HepG2 (cell line): ENCODE results near the gene GGA1. TPM values are rescaled to one million over a fixed set of nuclear protein-coding genes. Genes with fewer than 3 reads are reported as not detected.

Experiments
- AGO2 ChIP-seq: fragments of 200-400 bp; formaldehyde crosslinking; optimal IDR thresholded peaks from 2 replicates; pipeline ENCODE3; 2017; ENCODE audit warnings: mild to moderate bottlenecking, low read depth, low read length, moderate library complexity
- BATF2 ChIP-seq: sonication (generic); formaldehyde crosslinking; IDR thresholded peaks from 2 replicates; pipeline ENCODE4 v1.8.0; 2022; ENCODE audit warnings: mild to moderate bottlenecking, missing genetic modification reagents, moderate library complexity
- CSRNP2 ChIP-seq: sonication (generic); formaldehyde crosslinking; conservative IDR thresholded peaks from 2 replicates; pipeline ENCODE4 v1.8.0; 2022; ENCODE audit warnings: low read depth, missing genetic modification reagents
- DMAP1 ChIP-seq: IDR thresholded peaks from 2 replicates; pipeline ENCODE4 v1.6.1; 2016
- GZF1 ChIP-seq: sonication (generic); formaldehyde crosslinking; IDR thresholded peaks from 2 replicates; pipeline ENCODE4 v1.5.1; 2020; ENCODE audit warnings: mild to moderate bottlenecking, missing genetic modification reagents
- HMGA1 ChIP-seq: sonication (generic); formaldehyde crosslinking; conservative IDR thresholded peaks from 2 replicates; pipeline ENCODE4 v1.4.0; 2020; ENCODE audit warnings: missing genetic modification reagents
- HNRNPUL1 ChIP-seq: fragments of 200-400 bp; formaldehyde crosslinking; IDR thresholded peaks from 2 replicates; pipeline ENCODE4 v1.6.1; 2017; ENCODE audit warnings: low read depth, mild to moderate bottlenecking, low read length, moderate library complexity
- KDM4B ChIP-seq: sonication (generic); formaldehyde crosslinking; IDR thresholded peaks from 2 replicates; pipeline ENCODE4 v1.4.0; 2020; ENCODE audit warnings: missing genetic modification reagents
- MYNN ChIP-seq: sonication (generic); formaldehyde crosslinking; IDR thresholded peaks from 2 replicates; pipeline ENCODE4 v1.4.0; 2020; ENCODE audit warnings: mild to moderate bottlenecking, low read depth, missing genetic modification reagents
- NCOA2 ChIP-seq: sonication (generic); formaldehyde crosslinking; IDR thresholded peaks from 2 replicates; pipeline ENCODE4 v1.8.0; 2022; ENCODE audit warnings: inconsistent platforms
- NPAS2 ChIP-seq: sonication (generic); formaldehyde crosslinking; IDR thresholded peaks from 2 replicates; pipeline ENCODE4 v1.8.0; 2022; ENCODE audit warnings: mild to moderate bottlenecking, missing genetic modification reagents, borderline replicate concordance
- RFXANK ChIP-seq: IDR thresholded peaks from 2 replicates; pipeline ENCODE4 v1.6.1; 2016
- SATB2 ChIP-seq: sonication (generic); formaldehyde crosslinking; IDR thresholded peaks from 2 replicates; pipeline ENCODE4 v1.5.0; 2020; ENCODE audit warnings: missing genetic modification reagents
- TCF12 ChIP-seq, 2 experiments: fragments of 450-650 bp in 1 of 2; sonication (generic) in 1 of 2; formaldehyde crosslinking in 1 of 2; IDR thresholded peaks; 2 replicates each; pipeline versions ENCODE4 v1.6.1 to v1.8.0; 2017 to 2022; ENCODE audit warnings: antibody characterized with exemption in 1 of 2, mild to moderate bottlenecking in 1 of 2, missing genetic modification reagents in 1 of 2, moderate library complexity in 1 of 2
- TCF7 ChIP-seq: sonication (generic); IDR thresholded peaks from 2 replicates; pipeline ENCODE4 v1.6.1; 2016; ENCODE audit warnings: antibody characterized with exemption, low read depth
- ZBTB39 ChIP-seq: sonication (generic); formaldehyde crosslinking; IDR thresholded peaks from 2 replicates; pipeline ENCODE4 v1.5.0; 2020; ENCODE audit warnings: missing genetic modification reagents
- ZMAT5 ChIP-seq: sonication (generic); formaldehyde crosslinking; IDR thresholded peaks from 2 replicates; pipeline ENCODE4 v1.5.0; 2020; ENCODE audit warnings: mild to moderate bottlenecking, low read depth, missing genetic modification reagents, borderline replicate concordance
- ZNF3 ChIP-seq: IDR thresholded peaks from 2 replicates; pipeline ENCODE4 v1.7.0; 2017; ENCODE audit warnings: inconsistent platforms
- ZNF468 ChIP-seq: sonication (generic); formaldehyde crosslinking; IDR thresholded peaks from 2 replicates; pipeline ENCODE4 v1.8.0; 2022; ENCODE audit warnings: mild to moderate bottlenecking, moderate library complexity, missing genetic modification reagents
- ZNF567 ChIP-seq: sonication (generic); formaldehyde crosslinking; IDR thresholded peaks from 2 replicates; pipeline ENCODE4 v1.8.1; 2023; ENCODE audit warnings: mild to moderate bottlenecking, missing genetic modification reagents, borderline replicate concordance
- ZNF710 ChIP-seq: sonication (generic); formaldehyde crosslinking; IDR thresholded peaks from 2 replicates; pipeline ENCODE4 v1.5.0; 2020; ENCODE audit warnings: mild to moderate bottlenecking, missing genetic modification reagents, borderline replicate concordance
- ZNF883 ChIP-seq: sonication (generic); formaldehyde crosslinking; IDR thresholded peaks from 2 replicates; pipeline ENCODE4 v1.5.1; 2020; ENCODE audit warnings: mild to moderate bottlenecking, missing genetic modification reagents; ENCODE audit errors: not compliant biosample characterization
- polyA plus RNA-seq, 8 experiments: library from polyadenylated mRNA; depleted of rRNA in 3 of 8; stranded (reverse) in 7 of 8; unstranded in 1 of 8; fragments of >200 nt; fragmentation: Illumina TruSeq in 4 of 8; extraction: Trizol in 4 of 8; gene quantifications; 2 replicates each; pipeline versions ENCODE4 v1.2.1 to v1.2.3, GENCODE V29; 2011 to 2016; ENCODE audit warnings: low read depth in 4 of 8, missing spikeins in 1 of 8, mixed read lengths in 1 of 8; ENCODE audit not compliant: insufficient read depth in 1 of 8
- total RNA-seq, 5 experiments: library from RNA; depleted of rRNA; stranded (reverse); fragments of >200 nt; fragmentation: Illumina TruSeq; extraction: Trizol; gene quantifications; 2 replicates each; pipeline ENCODE4 v1.2.3, GENCODE V29; 2016; ENCODE audit warnings: low read depth in 1 of 5

Gene GGA1
- total and polyA plus RNA-seq, 2 of the 13 experiments (the other 11 are each of a cell fraction or from before 2014, with no cell fraction given) = 29.1 to 87.2 TPM

- TF ChIP-seq NPAS2 (CRISPR knock-in tag) (no peak), ZNF883 (CRISPR knock-in tag) (no peak), ZMAT5 (CRISPR knock-in tag) (no peak), SATB2 (CRISPR knock-in tag) (no peak), GZF1 (CRISPR knock-in tag) (no peak), ZBTB39 (CRISPR knock-in tag) (no peak), ZNF3 (CRISPR knock-in tag) (no peak; the same call in 1 of the 2 replicates), KDM4B (CRISPR knock-in tag) (peak; percentile 63), CSRNP2 (CRISPR knock-in tag) (no peak), HMGA1 (CRISPR knock-in tag) (no peak), NCOA2 (CRISPR knock-in tag) (peak; percentile 24; the same call in 1 of the 2 replicates), TCF7 (no peak), BATF2 (CRISPR knock-in tag) (no peak), ZNF710 (CRISPR knock-in tag) (peak; percentile 16; the same call in 1 of the 2 replicates), HNRNPUL1 (no peak), AGO2 (peak; percentile 98), RFXANK (CRISPR knock-in tag) (no peak), TCF12 (IDR thresholded peaks at IDR 0.05) (no peak), TCF12 (CRISPR knock-in tag; IDR thresholded peaks at IDR 0.05) (peak; percentile 71), ZNF567 (CRISPR knock-in tag) (no peak), ZNF468 (CRISPR knock-in tag) (no peak), DMAP1 (peak; percentile 43), MYNN (CRISPR knock-in tag) (no peak; the same call in 1 of the 2 replicates)
Observed at GRCh38 chr22:37633625-37634416, 25.2 kb downstream of the GGA1 start (continued).
